Activated CD4-positive, alpha-beta T cell treated with anti-CD3 and anti-CD28 coated beads, Interleukin-2, amount 10 ng/mL, durations not matched to agents 7 days and 5 days (primary cell): Measurements from ENCODE around the gene JMJD7. TPM values are rescaled to one million over a fixed set of nuclear protein-coding genes. Genes with fewer than 3 reads are reported as not detected.
A peak's percentile ranks its signal among the peaks of the same experiment; 100 is the strongest.

Experiments
- CTCF ChIA-PET: fragments of 350-600 bp; sonication (Branson Sonifier 250); formaldehyde crosslinking; loops from one replicate; lab custom pipeline; 2021; ENCODE audit warnings: antibody characterized with exemption; lab: Charles Lee
- POLR2A ChIA-PET: fragments of 350-600 bp; sonication (Branson Sonifier 250); formaldehyde crosslinking; loops from one replicate; lab custom pipeline; 2021; ENCODE audit warnings: antibody characterized with exemption; lab: Charles Lee
- DNase-seq: peaks from one replicate; pipeline ENCODE4 v3.0.0-alpha.2; 2020
- H3K27ac Mint-ChIP-seq: one replicate; pipeline ENCODE4 v1.8.0; 2021; ENCODE audit warnings: mild to moderate bottlenecking, moderate library complexity, mixed read lengths
- H3K27me3 Mint-ChIP-seq: one replicate; pipeline ENCODE4 v1.8.0; 2021; ENCODE audit warnings: mixed read lengths
- H3K36me3 Mint-ChIP-seq: one replicate; pipeline ENCODE4 v1.8.0; 2021; ENCODE audit warnings: low read depth, mixed read lengths
- H3K4me1 Mint-ChIP-seq: one replicate; pipeline ENCODE4 v1.8.0; 2021; ENCODE audit warnings: mixed read lengths
- H3K4me3 Mint-ChIP-seq: one replicate; pipeline ENCODE4 v1.8.0; 2021; ENCODE audit warnings: mild to moderate bottlenecking, moderate library complexity, mixed read lengths
- H3K9me3 Mint-ChIP-seq: one replicate; pipeline ENCODE4 v1.8.0; 2021; ENCODE audit warnings: mixed read lengths
- total RNA-seq, 2 experiments: library from RNA; stranded (reverse); gene quantifications; one replicate each; pipeline ENCODE4 v1.2.3, GENCODE V29; 2021

The JMJD7 gene
- total RNA-seq, 2 experiments from 2014 or later, result 23.9 to 28.4 TPM

GRCh38 chr15:41814534-41814933, 13.4 kb upstream of the JMJD7 start:
- POLR2A ChIA-PET, result no interaction called here

GRCh38 chr15:41816788-41817187, 11.1 kb upstream of the JMJD7 start:
- POLR2A ChIA-PET, result no interaction called here
- Mint-ChIP-seq H3K9me3 (no peaks in the 10 kb centered on the region), H3K4me1 (peaks cover 5% of the 10 kb centered on the region), H3K27me3 (no peaks in the 10 kb centered on the region), H3K36me3 (peaks cover 11% of the 10 kb centered on the region), H3K27ac (no peak overlapping the region), H3K4me3 (no peak overlapping the region)
- CTCF ChIA-PET, result interaction anchor here (1.4 to 2.1 kb wide), 2 partner anchors 42 to 88 kb away, joined by 3 to 6 read pairs; partner anchors contain the start of gene MAPKBP1
- no peak for DNase-seq

More at GRCh38 chr15:41814534-41814933, 13.4 kb upstream of the JMJD7 start:
- Mint-ChIP-seq H3K4me1 (peaks cover 26% of the 10 kb centered on the region), H3K4me3 (no peak overlapping the region), H3K9me3 (no peaks in the 10 kb centered on the region), H3K27ac (no peak overlapping the region), H3K27me3 (no peaks in the 10 kb centered on the region), H3K36me3 (peaks cover 8% of the 10 kb centered on the region)
- no peak for DNase-seq
- CTCF ChIA-PET, result interaction anchor here (0.5 to 15.7 kb wide), 2 partner anchors 38 to 349 kb away, joined by 3 to 166 read pairs; partner anchors contain the start of gene MAPKBP1

DNA sequence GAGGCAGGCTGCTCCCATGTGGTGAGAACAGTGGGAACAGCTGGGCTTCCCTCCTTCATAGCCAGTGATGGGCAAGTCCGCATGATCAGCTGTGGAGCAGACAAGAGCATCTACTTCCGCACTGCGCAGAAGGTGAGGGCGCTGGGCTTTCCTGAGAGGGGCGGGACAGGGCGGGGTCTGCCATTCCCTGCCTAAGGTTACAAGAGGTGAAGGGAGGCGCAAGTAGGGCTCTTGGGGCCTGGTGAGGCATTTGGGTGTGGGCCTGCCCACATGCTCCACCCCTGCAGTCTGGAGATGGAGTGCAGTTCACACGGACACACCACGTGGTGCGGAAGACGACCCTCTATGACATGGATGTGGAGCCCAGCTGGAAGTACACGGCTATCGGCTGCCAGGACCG, 10.6 kb upstream of the JMJD7 start:
- H3K4me1 Mint-ChIP-seq, result peaks cover under 1% of the 10 kb centered on the region

GRCh38 chr15:41817781-41818180, 10.1 kb upstream of the JMJD7 start:
- H3K27ac Mint-ChIP-seq, result no peak overlapping the region
- no peak for DNase-seq
- H3K9me3 Mint-ChIP-seq, result no peaks in the 10 kb centered on the region
- ChIA-PET CTCF (interaction anchor here (1.4 to 2.1 kb wide), 2 partner anchors 43 to 87 kb away, joined by 3 to 6 read pairs; partner anchors contain the start of gene MAPKBP1), POLR2A (no interaction called here)
- H3K36me3 Mint-ChIP-seq, result peaks cover 14% of the 10 kb centered on the region
- no peaks in the 10 kb centered on the region for H3K27me3 Mint-ChIP-seq
- H3K4me1 Mint-ChIP-seq, result no peaks in the 10 kb centered on the region
- no peak overlapping the region for H3K4me3 Mint-ChIP-seq

More for the DNA sequence above, 10.6 kb upstream of the JMJD7 start:
- Mint-ChIP-seq H3K4me3 (no peak overlapping the region), H3K9me3 (no peaks in the 10 kb centered on the region), H3K27ac (no peak overlapping the region), H3K27me3 (no peaks in the 10 kb centered on the region), H3K36me3 (peaks cover 11% of the 10 kb centered on the region)
- ChIA-PET CTCF (interaction anchor here (1.4 to 2.1 kb wide), 2 partner anchors 43 to 87 kb away, joined by 3 to 6 read pairs; partner anchors contain the start of gene MAPKBP1), POLR2A (no interaction called here)
- DNase-seq, result no peak

- no peaks in the 10 kb centered on the region for H3K9me3 Mint-ChIP-seq
- no peaks in the 10 kb centered on the region for H3K27me3 Mint-ChIP-seq
- no peaks in the 10 kb centered on the region for H3K4me1 Mint-ChIP-seq
- ChIA-PET POLR2A (no interaction called here), CTCF (interaction anchor here (1.4 kb wide), 1 partner anchor 8 kb away, joined by 7 read pairs; no protein-coding TSS in a partner anchor)
- no peak for DNase-seq
- H3K27ac Mint-ChIP-seq, result peak overlapping the region; percentile 3
- peaks cover 17% of the 10 kb centered on the region for H3K36me3 Mint-ChIP-seq
- no peak overlapping the region for H3K4me3 Mint-ChIP-seq
These were observed 8.3 kb upstream of the JMJD7 start for GRCh38 chr15:41819455-41820050.

DNA sequence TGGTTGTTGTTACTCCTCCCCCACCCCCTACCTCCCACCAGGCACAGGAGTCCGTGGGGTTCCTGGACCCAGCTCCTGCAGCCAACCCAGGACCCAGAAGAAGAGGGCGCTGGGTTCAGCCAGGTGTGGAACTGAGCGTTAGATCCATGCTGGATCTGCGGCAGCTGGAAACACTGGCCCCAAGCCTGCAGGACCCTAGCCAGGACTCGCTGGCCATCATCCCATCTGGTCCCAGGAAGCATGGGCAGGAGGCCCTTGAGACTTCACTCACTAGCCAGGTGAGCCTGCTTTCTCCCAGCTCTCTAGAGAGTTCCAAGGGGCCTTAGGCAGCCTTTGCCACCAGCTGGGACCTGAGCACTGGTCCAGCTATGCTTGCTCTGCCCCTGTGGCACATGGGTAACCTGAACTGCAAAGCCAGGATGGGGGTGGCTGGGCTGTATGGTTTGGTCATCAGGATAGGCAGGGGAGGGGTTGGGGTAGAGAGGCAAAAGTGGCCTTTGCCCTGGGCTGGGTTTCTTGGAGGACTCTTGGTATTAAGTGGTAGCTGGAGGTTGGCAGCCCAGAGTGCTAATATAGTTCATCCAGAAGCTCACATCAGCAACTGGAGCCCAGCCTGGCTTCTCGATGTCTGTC, 7.0 kb upstream of the JMJD7 start:
- no peak overlapping the region for H3K4me3 Mint-ChIP-seq
- H3K4me1 Mint-ChIP-seq, result no peaks in the 10 kb centered on the region
- H3K27ac Mint-ChIP-seq, result peak overlapping the region; percentile 54
- POLR2A ChIA-PET, result no interaction called here
- no peak for DNase-seq
- CTCF ChIA-PET, result interaction anchor here (0.6 to 1.4 kb wide), 5 partner anchors 9 to 46 kb away, joined by 3 to 7 read pairs (median 3); partner anchors contain the start of gene MAPKBP1
- H3K36me3 Mint-ChIP-seq, result peaks cover 17% of the 10 kb centered on the region
- H3K9me3 Mint-ChIP-seq, result no peaks in the 10 kb centered on the region
- no peaks in the 10 kb centered on the region for H3K27me3 Mint-ChIP-seq

DNA sequence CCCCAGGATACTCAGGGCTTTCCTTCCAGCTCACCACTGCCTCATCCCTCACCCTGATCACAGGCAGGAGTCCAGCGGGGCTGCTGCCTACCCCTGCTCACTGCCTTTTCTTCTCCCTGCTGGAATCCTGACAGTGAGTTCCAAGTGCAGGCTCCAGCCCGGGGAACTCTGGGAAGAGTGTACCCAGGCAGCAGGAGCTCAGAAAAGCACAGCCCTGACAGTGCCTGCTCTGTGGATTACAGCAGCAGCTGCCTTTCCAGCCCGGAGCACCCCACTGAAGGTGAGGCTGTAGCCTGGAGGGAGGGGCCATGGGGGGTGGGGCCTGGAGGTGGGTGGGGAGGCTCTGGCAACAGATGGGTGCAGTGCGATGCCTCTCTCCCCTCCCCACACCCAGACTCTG, 6.1 kb upstream of the JMJD7 start:
- POLR2A ChIA-PET, result no interaction called here

GRCh38 chr15:41822471-41822870, 5.4 kb upstream of the JMJD7 start:
- Mint-ChIP-seq H3K4me1 (peaks cover 2% of the 10 kb centered on the region), H3K36me3 (peaks cover 13% of the 10 kb centered on the region), H3K27ac (no peak overlapping the region), H3K27me3 (no peaks in the 10 kb centered on the region), H3K9me3 (no peaks in the 10 kb centered on the region), H3K4me3 (no peak overlapping the region)
- DNase-seq, result no peak
- ChIA-PET POLR2A (no interaction called here), CTCF (interaction anchor here (0.8 to 1.9 kb wide), 2 partner anchors 11 to 50 kb away, joined by 3 to 5 read pairs; no protein-coding TSS in a partner anchor)

More for the DNA sequence above, 6.1 kb upstream of the JMJD7 start:
- CTCF ChIA-PET, result interaction anchor here (0.6 to 1.3 kb wide), 3 partner anchors 10 to 47 kb away, joined by 3 read pairs; partner anchors contain the start of gene MAPKBP1
- Mint-ChIP-seq H3K27ac (no peak overlapping the region), H3K4me1 (peaks cover 2% of the 10 kb centered on the region), H3K9me3 (no peaks in the 10 kb centered on the region), H3K36me3 (peaks cover 15% of the 10 kb centered on the region), H3K4me3 (no peak overlapping the region), H3K27me3 (no peaks in the 10 kb centered on the region)
- DNase-seq, result no peak

DNA sequence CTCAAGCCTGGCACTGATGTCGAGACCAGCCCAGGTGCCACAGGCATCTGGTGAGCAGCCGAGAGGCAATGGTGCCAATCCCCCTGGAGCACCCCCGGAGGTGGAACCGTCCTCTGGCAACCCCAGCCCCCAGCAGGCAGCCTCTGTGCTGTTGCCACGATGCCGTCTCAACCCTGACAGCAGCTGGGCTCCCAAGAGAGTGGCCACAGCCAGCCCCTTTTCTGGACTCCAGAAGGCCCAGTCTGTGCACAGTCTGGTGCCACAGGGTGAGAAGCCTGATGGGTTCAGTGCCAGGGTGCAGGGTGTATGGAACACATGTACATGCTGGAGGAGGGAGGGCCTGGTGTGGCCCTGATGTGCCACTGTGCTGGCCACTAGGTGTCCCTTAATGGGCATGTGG, 4.9 kb upstream of the JMJD7 start:
- Mint-ChIP-seq H3K27ac (no peak overlapping the region), H3K9me3 (no peaks in the 10 kb centered on the region), H3K27me3 (no peaks in the 10 kb centered on the region), H3K4me1 (peaks cover 4% of the 10 kb centered on the region), H3K4me3 (no peak overlapping the region), H3K36me3 (peaks cover 11% of the 10 kb centered on the region)
- ChIA-PET POLR2A (no interaction called here), CTCF (interaction anchor here (0.7 to 1.9 kb wide), 2 partner anchors 22 to 50 kb away, joined by 3 to 5 read pairs; no protein-coding TSS in a partner anchor)
- DNase-seq, result no peak

DNA sequence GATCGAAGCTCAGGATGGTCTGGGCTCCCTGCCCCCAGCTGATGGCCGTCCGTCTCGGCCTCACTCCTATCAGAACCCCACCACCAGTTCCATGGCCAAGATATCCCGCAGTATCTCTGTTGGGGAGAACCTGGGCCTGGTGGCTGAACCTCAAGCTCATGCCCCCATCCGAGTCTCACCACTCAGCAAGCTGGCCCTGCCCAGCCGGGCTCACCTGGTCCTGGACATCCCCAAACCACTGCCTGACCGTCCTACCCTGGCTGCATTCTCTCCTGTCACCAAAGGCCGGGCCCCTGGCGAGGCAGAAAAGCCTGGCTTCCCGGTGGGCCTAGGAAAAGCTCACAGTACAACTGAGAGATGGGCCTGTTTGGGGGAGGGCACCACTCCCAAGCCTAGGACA, 4.4 kb upstream of the JMJD7 start:
- Mint-ChIP-seq H3K4me1 (peaks cover 5% of the 10 kb centered on the region), H3K36me3 (peaks cover 11% of the 10 kb centered on the region), H3K27ac (no peak overlapping the region), H3K27me3 (no peaks in the 10 kb centered on the region), H3K4me3 (no peak overlapping the region), H3K9me3 (no peaks in the 10 kb centered on the region)
- POLR2A ChIA-PET, result no interaction called here
- CTCF ChIA-PET, result interaction anchor here (0.6 to 1.9 kb wide), 5 partner anchors 13 to 712 kb away, joined by 3 to 5 read pairs (median 3); partner anchors contain the start of gene PLA2G4B
- DNase-seq, result no peak

DNA sequence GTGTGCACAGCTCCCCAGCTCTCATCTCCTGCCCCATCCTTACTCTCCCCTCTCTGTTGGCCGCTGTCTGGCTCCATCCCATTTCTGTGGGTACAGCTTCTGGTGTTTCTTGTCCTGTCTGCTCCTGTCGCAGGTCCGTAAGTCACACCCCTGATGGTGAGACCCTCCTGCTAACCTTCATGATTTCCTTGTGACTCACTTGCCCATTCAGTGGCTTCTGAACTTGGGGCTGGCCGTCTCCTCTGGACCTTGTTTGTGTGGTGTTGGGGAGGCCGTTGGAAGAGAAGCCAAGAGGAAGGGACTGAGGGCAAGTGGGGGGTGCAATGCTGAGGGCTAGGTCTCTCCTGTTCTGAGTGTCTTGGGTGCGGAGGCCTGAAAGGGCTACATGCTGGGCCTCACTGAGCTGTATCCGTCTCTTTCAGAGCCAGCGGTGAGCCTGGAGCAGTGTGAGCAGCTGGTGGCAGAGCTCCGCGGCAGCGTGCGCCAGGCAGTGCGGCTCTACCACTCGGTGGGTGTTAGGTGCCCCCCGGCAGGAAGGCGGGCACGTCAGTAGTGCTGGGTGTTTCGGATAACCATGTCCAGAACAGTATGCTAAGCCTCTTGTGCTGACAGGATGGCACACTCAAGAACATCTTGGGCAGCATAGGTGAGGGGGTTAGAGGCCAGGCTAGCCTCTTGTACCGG, 3.7 kb upstream of the JMJD7 start:
- Mint-ChIP-seq H3K9me3 (no peaks in the 10 kb centered on the region), H3K27me3 (no peaks in the 10 kb centered on the region), H3K27ac (no peak overlapping the region), H3K4me3 (no peak overlapping the region), H3K36me3 (peaks cover 9% of the 10 kb centered on the region), H3K4me1 (peaks cover 11% of the 10 kb centered on the region)
- CTCF ChIA-PET, result interaction anchor here (0.6 to 1.9 kb wide), 5 partner anchors 13 to 712 kb away, joined by 3 to 5 read pairs (median 3); partner anchors contain the start of genes EHD4 and PLA2G4B
- POLR2A ChIA-PET, result no interaction called here
- no peak for DNase-seq

DNA sequence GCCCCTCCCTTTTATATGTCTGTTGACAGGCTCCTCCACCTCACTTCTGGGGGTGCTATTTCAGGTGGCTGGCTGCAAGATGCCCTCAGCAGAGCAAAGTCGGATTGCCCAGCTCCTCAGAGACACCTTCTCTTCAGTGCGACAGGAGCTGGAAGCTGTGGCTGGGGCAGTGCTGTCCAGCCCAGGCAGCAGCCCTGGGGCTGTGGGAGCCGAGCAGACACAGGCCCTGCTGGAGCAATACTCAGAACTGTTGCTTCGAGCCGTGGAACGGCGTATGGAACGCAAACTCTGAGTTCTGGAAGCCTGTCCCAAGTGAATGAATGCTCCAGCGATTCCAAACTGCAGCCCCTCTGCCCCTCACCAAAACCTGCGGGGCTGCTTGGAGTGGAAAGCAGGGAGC, 2.7 kb upstream of the JMJD7 start:
- Mint-ChIP-seq H3K9me3 (no peaks in the 10 kb centered on the region), H3K4me3 (no peak overlapping the region), H3K27ac (no peak overlapping the region), H3K27me3 (no peaks in the 10 kb centered on the region), H3K36me3 (peaks cover 11% of the 10 kb centered on the region), H3K4me1 (peaks cover 20% of the 10 kb centered on the region)
- ChIA-PET CTCF (interaction anchor here (0.9 to 1.5 kb wide), 2 partner anchors 13 to 147 kb away, joined by 3 to 6 read pairs; partner anchors contain the start of gene EHD4), POLR2A (no interaction called here)
- no peak for DNase-seq
